Left ventricle myocardium superior (tissue), 1 donor: ENCODE results near the gene CACNA1G. TPM values are rescaled to one million over a fixed set of nuclear protein-coding genes. Genes with fewer than 3 reads are reported as not detected.

ENCODE experiments used
- ATAC-seq: fragments of 200-7000 bp; cut with Tn5 transposase; one replicate; pipeline ENCODE4 v1.9.1; 2020; ENCODE audit warnings: mild to moderate bottlenecking, moderate library complexity
- DNase-seq: peaks from one replicate; pipeline ENCODE4 v3.0.0-alpha.2; 2020
- intact Hi-C: fragments of 100-400 bp; cut with micrococcal nuclease; formaldehyde crosslinking; loops from one replicate; pipeline ENCODE4 v1.11.0; 2022
- total RNA-seq: library from RNA; stranded (reverse); fragmentation: NEBNext Ultra II Directional; extraction: Animal tissue kit (Norgen Biotek cat#: 25700); gene quantifications from one replicate; pipeline ENCODE4 v1.2.1, GENCODE V29; 2021
- donor health status: DM: no; HTN: yes; CAD: no; lungs with severe emphysema.

CACNA1G gene
- total RNA-seq, 1 donor from 2014 or later = 0.25 TPM

DNA sequence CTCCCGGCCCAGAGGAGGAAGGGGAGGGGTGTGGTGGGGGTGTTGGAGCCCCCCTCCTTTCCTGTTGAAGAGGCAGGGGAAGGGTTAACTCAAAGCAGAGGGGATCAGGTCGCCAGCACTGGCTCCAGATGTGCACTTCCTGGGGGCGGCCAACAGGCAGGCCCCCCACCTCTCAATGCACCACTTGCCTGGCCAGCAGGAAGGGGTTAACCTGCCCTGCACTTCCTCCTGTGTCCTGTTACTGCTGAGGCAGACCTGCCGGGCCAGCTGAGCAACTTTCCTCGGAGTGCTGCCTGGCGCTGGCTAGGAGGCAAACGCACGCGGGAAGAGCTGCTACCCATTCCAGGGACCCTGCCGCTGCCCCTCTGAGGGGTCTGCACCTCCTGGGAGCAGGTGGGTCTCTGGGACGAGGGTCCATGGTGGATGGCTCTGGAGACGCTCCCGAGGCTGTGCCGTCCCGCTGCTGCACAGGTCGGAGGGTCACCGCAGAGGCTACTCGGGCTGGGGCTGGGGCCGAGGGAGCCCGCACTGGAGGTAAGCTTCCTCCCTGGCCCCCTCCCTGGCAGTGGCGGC is 28.0 kb upstream of the CACNA1G start, which contains the start of gene EPN3:
Gene EPN3 (plus strand): TSS at position 284 of the 573 bp plus-strand sequence. CDS start 3,822 bp downstream, outside the sequence.
- intact Hi-C loops = no loop called here
- ATAC-seq = peak; percentile 43
- no peak for DNase-seq

DNA sequence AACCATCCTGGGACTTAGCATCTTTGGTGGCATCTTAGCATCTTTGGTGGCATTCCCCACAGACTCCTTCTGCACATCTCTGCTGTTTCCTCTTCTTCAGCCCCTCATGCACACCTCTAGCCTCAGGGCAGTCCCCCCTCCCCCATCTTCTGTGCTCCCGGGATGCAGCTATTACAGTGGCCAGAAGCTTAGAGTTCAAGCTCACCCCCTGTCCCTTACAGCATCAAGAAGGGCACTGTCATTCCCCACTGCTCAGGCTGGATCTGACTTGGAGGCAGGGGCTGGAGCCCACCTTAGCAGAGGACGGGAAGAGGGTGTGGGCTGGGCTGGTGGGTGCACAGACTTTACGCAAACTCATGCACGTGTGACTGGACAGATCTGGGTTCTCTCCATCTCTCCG is 27.3 kb upstream of the CACNA1G start:
- DNase-seq = no peak
- intact Hi-C loops = no loop called here

DNA sequence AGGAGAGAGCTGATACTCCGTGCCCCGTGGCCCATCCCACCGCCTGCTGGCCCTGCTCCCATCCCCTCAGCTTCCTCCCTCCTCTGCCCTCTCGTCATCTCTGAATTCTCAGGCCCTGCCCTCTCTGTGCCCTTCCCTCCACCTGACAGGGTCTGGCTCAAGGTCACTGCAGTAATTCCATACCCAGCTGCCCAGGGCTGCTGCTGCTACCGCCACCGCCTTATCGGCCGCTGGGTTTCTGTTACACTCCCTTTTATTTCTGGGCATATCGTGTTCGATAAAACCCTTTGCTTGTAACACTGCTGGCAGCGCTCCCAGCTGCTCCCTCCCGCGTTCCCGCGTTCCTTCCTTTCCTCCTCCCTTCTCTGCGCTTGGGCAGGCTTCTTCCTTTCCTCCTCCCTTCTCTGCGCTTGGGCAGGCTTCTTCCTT is 26.8 kb upstream of the CACNA1G start:
- intact Hi-C loops = no loop called here
- peak; percentile 88 for ATAC-seq

More for the DNA sequence above, 27.3 kb upstream of the CACNA1G start:
- peak; percentile 36 for ATAC-seq

DNA sequence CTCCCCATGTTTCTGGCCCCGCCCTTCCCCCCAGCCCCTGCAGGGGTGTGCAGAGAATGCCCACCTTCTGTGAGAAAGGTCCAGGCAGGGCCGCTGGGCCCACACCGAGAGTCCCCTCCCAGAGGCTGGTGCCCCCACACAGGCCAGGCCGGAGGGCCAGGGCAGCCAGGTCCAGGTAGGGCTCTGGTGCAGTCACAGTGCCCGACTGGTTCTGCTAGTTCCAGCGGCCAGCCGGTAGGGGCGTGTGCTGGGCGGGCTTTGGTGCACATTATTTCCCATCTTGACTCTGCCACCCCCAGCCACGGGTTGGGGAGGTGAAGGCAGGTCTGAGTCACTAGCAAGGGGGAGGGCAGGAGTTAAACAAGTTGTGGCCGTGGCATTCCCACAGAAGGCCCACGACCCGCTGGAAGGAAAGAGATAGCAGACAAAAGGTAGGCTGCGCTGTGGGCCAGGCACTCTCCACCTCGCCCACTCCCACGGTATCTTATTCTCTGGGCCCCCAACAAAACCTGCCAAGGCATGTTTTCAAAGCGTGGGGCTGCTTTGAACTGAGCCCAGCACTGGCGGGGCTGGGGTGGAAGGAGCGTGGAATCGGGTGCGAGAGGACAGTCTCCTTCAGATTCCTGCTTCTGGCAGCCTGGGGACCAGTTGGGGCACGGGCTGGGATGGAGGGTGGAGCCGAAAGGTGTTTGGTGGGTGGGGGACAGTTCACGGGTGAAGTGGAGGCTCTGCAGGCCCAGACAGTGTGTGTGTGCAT is 26.1 kb upstream of the CACNA1G start:
- peak; percentile 64 for ATAC-seq
- peak; percentile 59 for DNase-seq
- intact Hi-C loops = no loop called here

More for the DNA sequence above, 26.8 kb upstream of the CACNA1G start:
- peak; percentile 91 for DNase-seq

GRCh38 chr17:50534979-50535326 is 25.6 kb upstream of the CACNA1G start:
- intact Hi-C loops = no loop called here
- DNase-seq (no peak), ATAC-seq (no peak)

DNA sequence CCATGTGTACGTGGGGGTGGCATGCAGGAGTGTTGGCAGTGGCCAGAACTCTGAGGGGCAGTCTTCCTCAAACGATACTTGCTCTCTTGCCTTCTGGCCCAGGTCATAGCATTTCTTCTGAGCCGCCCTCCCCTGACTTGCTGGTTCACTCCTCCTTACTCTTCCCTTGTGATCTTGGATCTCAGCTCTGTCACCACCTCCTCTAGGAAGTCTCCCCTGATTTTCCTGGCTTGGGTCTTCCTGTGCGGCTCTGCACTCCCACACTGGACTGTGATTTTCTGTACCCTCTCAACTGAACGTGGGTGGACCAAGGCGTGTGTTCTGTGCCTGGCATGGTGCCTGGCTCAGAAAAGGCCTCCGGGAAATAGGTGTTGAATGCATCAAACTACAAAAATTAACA is 25.1 kb upstream of the CACNA1G start:
- no peak for ATAC-seq
- intact Hi-C loops = no loop called here
- no peak for DNase-seq

DNA sequence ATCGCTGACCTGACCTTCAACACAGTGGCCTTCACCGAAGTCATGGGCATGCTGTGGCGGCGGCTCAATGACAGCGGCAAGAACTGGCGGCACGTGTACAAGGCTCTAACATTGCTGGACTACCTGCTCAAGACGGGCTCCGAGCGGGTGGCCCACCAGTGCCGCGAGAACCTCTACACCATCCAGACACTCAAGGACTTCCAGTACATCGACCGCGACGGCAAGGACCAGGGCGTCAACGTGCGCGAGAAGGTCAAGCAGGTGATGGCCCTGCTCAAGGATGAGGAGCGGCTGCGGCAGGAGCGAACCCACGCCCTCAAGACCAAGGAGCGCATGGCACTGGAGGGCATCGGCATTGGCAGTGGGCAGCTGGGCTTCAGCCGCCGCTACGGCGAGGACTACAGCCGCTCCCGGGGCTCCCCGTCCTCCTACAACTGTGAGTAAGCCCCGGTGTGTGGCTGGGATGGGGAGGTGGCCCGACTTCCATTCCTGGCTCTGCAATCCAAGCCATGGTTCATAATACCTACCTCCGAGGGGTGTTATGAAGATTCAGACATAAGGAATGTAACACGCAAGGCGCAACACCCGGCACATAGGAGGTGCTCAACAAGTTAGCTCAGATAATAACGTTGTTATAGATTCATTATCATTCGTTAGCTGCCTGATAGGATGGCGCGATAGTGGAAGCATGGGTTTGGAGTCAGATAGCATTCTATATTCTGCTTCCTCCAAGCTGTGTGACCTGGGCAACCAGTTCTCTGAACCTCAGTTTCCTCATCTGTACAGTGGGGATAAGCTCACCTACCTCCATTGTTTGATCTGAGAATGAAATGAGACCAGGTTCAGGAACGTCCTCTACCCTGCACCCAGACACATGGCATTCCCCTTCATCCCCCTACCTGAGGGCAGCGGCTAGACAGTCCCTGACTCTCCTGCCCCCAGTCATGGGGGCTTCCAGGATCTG is 23.6 kb upstream of the CACNA1G start:
- no peak for ATAC-seq
- no peak for DNase-seq
- intact Hi-C loops = no loop called here

- no peak for DNase-seq
- no peak for ATAC-seq
- intact Hi-C loops = no loop called here
Measured at GRCh38 chr17:50537721-50538548, 22.6 kb upstream of the CACNA1G start.

- DNase-seq (no peak), ATAC-seq (no peak)
- intact Hi-C loops = no loop called here
Measured at GRCh38 chr17:50538549-50539410, 21.7 kb upstream of the CACNA1G start.

DNA sequence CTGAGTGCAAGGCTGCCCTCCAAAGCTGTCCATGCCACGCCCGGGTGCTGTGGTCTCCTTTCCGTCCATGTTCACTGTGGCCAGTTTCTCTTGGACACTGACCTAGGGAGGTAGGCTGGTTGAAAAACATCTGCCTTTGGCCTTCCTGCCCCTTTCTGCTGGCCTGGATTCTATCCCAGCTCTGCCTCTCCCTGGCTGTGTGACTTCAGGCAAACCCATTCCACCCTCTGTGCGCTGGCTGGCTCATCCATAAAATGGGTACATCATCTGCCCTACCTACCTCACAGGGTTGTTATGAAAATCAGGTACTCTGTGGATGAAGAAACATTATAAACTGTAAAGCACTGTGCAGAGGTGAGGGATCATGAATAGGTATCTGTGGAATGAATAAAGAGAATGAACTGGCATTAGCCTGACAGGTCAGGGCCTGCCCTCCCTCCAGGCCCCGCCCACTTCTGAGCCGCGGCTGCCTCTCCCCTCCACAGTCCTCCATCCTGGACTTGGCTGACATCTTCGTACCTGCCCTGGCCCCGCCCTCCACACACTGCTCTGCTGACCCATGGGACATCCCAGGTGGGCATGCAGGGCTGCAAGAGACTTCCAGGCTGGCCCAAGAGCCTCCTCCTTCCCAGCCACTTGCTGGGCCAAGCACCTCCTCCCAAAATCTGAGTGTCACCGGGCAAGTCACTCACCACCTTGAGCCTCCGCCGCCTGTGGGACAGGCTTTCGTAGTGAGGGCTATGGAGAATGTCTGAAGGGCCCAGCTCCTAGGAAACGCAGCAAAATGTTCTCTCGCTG is 20.6 kb upstream of the CACNA1G start:
- ATAC-seq (no peak), DNase-seq (no peak)
- intact Hi-C loops = loop anchor here (5.0 kb wide), 1 partner anchor 58 kb away; no protein-coding TSS in a partner anchor

- intact Hi-C loops = loop anchor here (5.0 kb wide), 1 partner anchor 58 kb away; no protein-coding TSS in a partner anchor
- DNase-seq (no peak), ATAC-seq (no peak)
Measured at GRCh38 chr17:50540560-50541401, 19.7 kb upstream of the CACNA1G start.

DNA sequence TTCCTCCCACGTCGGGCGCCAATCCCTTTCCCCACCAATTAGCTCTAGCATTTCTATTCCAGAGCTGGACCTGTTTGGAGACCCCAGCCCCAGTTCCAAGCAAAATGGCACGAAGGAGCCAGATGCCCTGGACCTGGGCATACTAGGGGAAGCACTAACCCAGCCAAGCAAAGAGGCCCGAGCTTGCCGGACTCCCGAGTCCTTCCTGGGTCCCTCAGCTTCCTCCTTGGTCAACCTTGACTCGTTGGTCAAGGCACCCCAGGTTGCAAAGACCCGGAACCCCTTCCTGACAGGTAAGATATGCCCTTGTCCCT is 19.2 kb upstream of the CACNA1G start:
- intact Hi-C loops = loop anchor here (5.0 kb wide), 1 partner anchor 59 kb away; no protein-coding TSS in a partner anchor
- ATAC-seq = no peak
- DNase-seq = no peak

GRCh38 chr17:50541716-50542688 is 18.5 kb upstream of the CACNA1G start:
- ATAC-seq = peak; percentile 93
- intact Hi-C loops = loop anchor here (5.0 kb wide), 1 partner anchor 60 kb away; no protein-coding TSS in a partner anchor

GRCh38 chr17:50542795-50543774 is 17.4 kb upstream of the CACNA1G start:
- ATAC-seq (peak; percentile 38), DNase-seq (peak; percentile 66)
- intact Hi-C loops = loop anchor here (5.0 kb wide), 1 partner anchor 61 kb away; no protein-coding TSS in a partner anchor

More at GRCh38 chr17:50541716-50542688, 18.5 kb upstream of the CACNA1G start:
- peak; percentile 94 for DNase-seq
